Left lung (tissue), 10 donors: ENCODE measurements around the gene GPC5. TPM values are rescaled to one million over a fixed set of nuclear protein-coding genes. Genes with fewer than 3 reads are reported as not detected.

Source experiments
- ATAC-seq: fragments of 200-7000 bp; cut with Tn5 transposase; one replicate; pipeline ENCODE4 v1.9.1; 2020; ENCODE audit warnings: moderate library complexity
- DNase-seq, 4 donors: peaks; one replicate each; pipeline ENCODE4 v3.0.0-alpha.2; 2013 to 2020
- H3K27ac ChIP-seq, 2 donors: fragments of 200-600 bp; sonication (generic) in 1 of 2; one replicate each; pipeline versions ENCODE4 v1.5.0 to v1.8.0; 2020 to 2021
- H3K27me3 ChIP-seq, 2 donors: fragments of 200-600 bp; sonication (generic) in 1 of 2; one replicate each; pipeline versions ENCODE4 v1.5.0 to v1.8.0; 2020 to 2021
- H3K36me3 ChIP-seq, 2 donors: fragments of 200-600 bp; sonication (generic) in 1 of 2; one replicate each; pipeline versions ENCODE4 v1.5.0 to v1.8.0; 2020 to 2021
- H3K4me1 ChIP-seq, 2 donors: fragments of 200-600 bp; one replicate each; pipeline ENCODE4 v1.8.0; 2021
- H3K4me3 ChIP-seq, 2 donors: fragments of 200-600 bp; sonication (generic) in 1 of 2; one replicate each; pipeline versions ENCODE4 v1.5.0 to v1.8.0; 2020 to 2021; ENCODE audit warnings: mild to moderate bottlenecking in 1 of 2
- H3K9me3 ChIP-seq, 2 donors: fragments of 200-600 bp; sonication (generic) in 1 of 2; one replicate each; pipeline versions ENCODE4 v1.5.0 to v1.8.0; 2020 to 2021
- CTCF ChIP-seq, 2 donors: fragments of 200-600 bp; sonication (generic) in 1 of 2; IDR thresholded peaks; one replicate each; pipeline versions ENCODE4 v1.5.0 to v1.8.0; 2021; ENCODE audit warnings: antibody characterized with exemption in 2 of 2
- intact Hi-C, 2 donors: fragments of 100-400 bp; cut with DNase I; formaldehyde crosslinking; loops; one replicate each; pipeline versions ENCODE4 v1.11.2 to v1.14.2; 2022
- polyA plus RNA-seq, 6 donors: library from polyadenylated mRNA; unstranded; fragments of 120-200 nt; gene quantifications; one replicate each; pipeline ENCODE4 v1.2.1, GENCODE V29; 2013; ENCODE audit not compliant: insufficient read length in 6 of 6
- total RNA-seq, 2 donors: library from RNA; stranded (reverse); fragmentation: NEBNext Ultra II Directional; extraction: Animal tissue kit (Norgen Biotek cat#: 25700); gene quantifications; one replicate each; pipeline ENCODE4 v1.2.1, GENCODE V29; 2021
- donor health status: DM: no; HTN: yes; CAD: no.
- donor health status: DM: no; HTN: no; CAD: no.

GPC5 gene
- total and polyA plus RNA-seq, 8 donors = 9.2 to 19.5 (median 11.5) TPM

- no peak overlapping the region for H3K4me3 ChIP-seq
These were observed 229.7 kb downstream of the GPC5 start for GRCh38 chr13:91627952-91628739.

GRCh38 chr13:91630946-91631345, 232.5 kb downstream of the GPC5 start:
- no peak overlapping the region for H3K4me3 ChIP-seq
- DNase-seq (no peak), ATAC-seq (no peak)
- no peaks in the 10 kb centered on the region for H3K36me3 ChIP-seq
- H3K27me3 ChIP-seq = no peaks in the 10 kb centered on the region
- H3K9me3 ChIP-seq = no peaks in the 10 kb centered on the region
- intact Hi-C loops = no loop called here
- no peak overlapping the region for H3K27ac ChIP-seq
- TF ChIP-seq CTCF (IDR thresholded peaks at IDR 0.05) = no peak
- no peaks in the 10 kb centered on the region for H3K4me1 ChIP-seq

More at GRCh38 chr13:91627952-91628739, 229.7 kb downstream of the GPC5 start:
- Histone ChIP-seq H3K9me3 (no peaks in the 10 kb centered on the region), H3K4me1 (no peaks in the 10 kb centered on the region), H3K27ac (no peak overlapping the region), H3K36me3 (no peaks in the 10 kb centered on the region), H3K27me3 (no peaks in the 10 kb centered on the region)
- intact Hi-C loops = no loop called here
- TF ChIP-seq CTCF (IDR thresholded peaks at IDR 0.05) = no peak
- ATAC-seq (no peak), DNase-seq (no peak)

GRCh38 chr13:91632086-91632485, 233.7 kb downstream of the GPC5 start:
- no peaks in the 10 kb centered on the region for H3K36me3 ChIP-seq
- intact Hi-C loops = no loop called here
- no peak overlapping the region for H3K4me3 ChIP-seq
- H3K4me1 ChIP-seq = no peaks in the 10 kb centered on the region
- ATAC-seq (no peak), DNase-seq (no peak)
- no peak for TF ChIP-seq CTCF (IDR thresholded peaks at IDR 0.05)
- H3K27ac ChIP-seq = no peak overlapping the region
- no peaks in the 10 kb centered on the region for H3K27me3 ChIP-seq
- H3K9me3 ChIP-seq = no peaks in the 10 kb centered on the region

GRCh38 chr13:91639330-91639729, 240.9 kb downstream of the GPC5 start:
- no peaks in the 10 kb centered on the region for H3K4me1 ChIP-seq
- intact Hi-C loops = no loop called here
- no peak overlapping the region for H3K27ac ChIP-seq
- H3K36me3 ChIP-seq = no peaks in the 10 kb centered on the region
- no peak for TF ChIP-seq CTCF (IDR thresholded peaks at IDR 0.05)
- DNase-seq = no peak
- no peak overlapping the region for H3K4me3 ChIP-seq
- no peaks in the 10 kb centered on the region for H3K9me3 ChIP-seq
- no peaks in the 10 kb centered on the region for H3K27me3 ChIP-seq
- ATAC-seq = no peak

- Histone ChIP-seq H3K4me3 (no peak overlapping the region), H3K4me1 (no peaks in the 10 kb centered on the region), H3K36me3 (no peaks in the 10 kb centered on the region), H3K27ac (no peak overlapping the region), H3K9me3 (no peaks in the 10 kb centered on the region), H3K27me3 (no peaks in the 10 kb centered on the region)
- no peak for DNase-seq
- no peak for TF ChIP-seq CTCF (IDR thresholded peaks at IDR 0.05)
- intact Hi-C loops = no loop called here
- no peak for ATAC-seq
These were observed 245.0 kb downstream of the GPC5 start for GRCh38 chr13:91643394-91643793.
